ENCODE measurements around the gene LRRC52.

DNA sequence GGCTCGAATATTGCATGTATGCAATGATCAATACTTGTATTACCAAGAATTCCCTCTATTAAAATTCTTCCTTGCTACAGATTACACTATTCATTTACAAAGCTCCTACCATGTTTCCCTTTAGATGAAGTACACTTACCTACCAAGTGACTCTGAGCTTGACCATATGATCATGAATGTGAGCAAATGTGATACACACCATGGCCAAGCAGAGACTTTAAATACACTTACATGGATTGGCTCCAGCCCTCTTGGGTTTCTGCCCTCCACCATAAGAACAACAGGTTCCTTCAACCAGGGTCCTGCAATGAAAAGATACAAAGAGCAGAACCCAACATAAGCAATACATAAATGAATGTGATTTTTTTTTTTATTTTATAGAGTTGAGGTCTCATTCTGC, 30.0 kb downstream of the LRRC52 start:
- no peak for TF ChIP-seq POLR2A (IDR thresholded peaks at IDR 0.05)
- TF ChIP-seq, protein P1, sequence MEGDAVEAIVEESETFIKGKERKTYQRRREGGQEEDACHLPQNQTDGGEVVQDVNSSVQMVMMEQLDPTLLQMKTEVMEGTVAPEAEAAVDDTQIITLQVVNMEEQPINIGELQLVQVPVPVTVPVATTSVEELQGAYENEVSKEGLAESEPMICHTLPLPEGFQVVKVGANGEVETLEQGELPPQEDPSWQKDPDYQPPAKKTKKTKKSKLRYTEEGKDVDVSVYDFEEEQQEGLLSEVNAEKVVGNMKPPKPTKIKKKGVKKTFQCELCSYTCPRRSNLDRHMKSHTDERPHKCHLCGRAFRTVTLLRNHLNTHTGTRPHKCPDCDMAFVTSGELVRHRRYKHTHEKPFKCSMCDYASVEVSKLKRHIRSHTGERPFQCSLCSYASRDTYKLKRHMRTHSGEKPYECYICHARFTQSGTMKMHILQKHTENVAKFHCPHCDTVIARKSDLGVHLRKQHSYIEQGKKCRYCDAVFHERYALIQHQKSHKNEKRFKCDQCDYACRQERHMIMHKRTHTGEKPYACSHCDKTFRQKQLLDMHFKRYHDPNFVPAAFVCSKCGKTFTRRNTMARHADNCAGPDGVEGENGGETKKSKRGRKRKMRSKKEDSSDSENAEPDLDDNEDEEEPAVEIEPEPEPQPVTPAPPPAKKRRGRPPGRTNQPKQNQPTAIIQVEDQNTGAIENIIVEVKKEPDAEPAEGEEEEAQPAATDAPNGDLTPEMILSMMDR (IDR thresholded peaks at IDR 0.05): no peak

Measured in testis (tissue), 2 donors.